Measurements from ENCODE around the gene INO80C. TPM values are rescaled to one million over a fixed set of nuclear protein-coding genes. Genes with fewer than 3 reads are reported as not detected.

Gene INO80C
- total RNA-seq, 1 experiment from 2014 or later: 51.1 TPM

DNA sequence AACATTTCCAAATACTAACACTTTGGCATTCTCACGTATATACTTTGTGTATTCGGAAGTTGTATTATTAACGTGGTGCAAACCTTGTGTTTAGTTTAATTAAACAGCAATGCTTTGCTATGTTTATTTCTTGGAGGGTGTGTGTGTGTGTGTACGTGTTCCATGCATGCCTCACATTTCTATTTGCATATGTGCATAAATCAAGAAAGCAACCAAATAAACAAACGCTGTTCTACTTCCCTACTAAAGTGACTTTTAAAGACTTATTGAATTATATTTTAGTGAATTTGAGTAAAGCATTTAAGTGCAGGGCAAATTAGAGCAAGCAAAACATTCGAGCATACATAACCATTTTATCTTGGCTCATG is 66.4 kb downstream of the INO80C start:
- peaks cover 0 to 3% of the 10 kb centered on the region in 2 experiments; a peak in 1 of 4 replicates for H3K4me1 Mint-ChIP-seq
- no peak overlapping the region for H3K4me2 ChIP-seq (ENCODE audit: insufficient read depth, insufficient read length, low read length)
- no peak for TF ChIP-seq CTCF (conservative IDR thresholded peaks at IDR 0.05)

More for the DNA sequence above, 66.4 kb downstream of the INO80C start:
- Histone ChIP-seq H2AFZ (ENCODE audit: low read length) (no peak overlapping the region), H3K18ac (ENCODE audit: insufficient read length, low read depth, low read length) (no peak overlapping the region), H4K91ac (ENCODE audit: insufficient read length, low read depth, low read length) (no peak overlapping the region), H3K79me1 (ENCODE audit: insufficient read depth, low read depth, low read length, poor library complexity, severe bottlenecking) (no peaks in the 10 kb centered on the region), H4K5ac (ENCODE audit: insufficient read length, low read depth, low read length) (no peak overlapping the region), H3K27me3 (ENCODE audit: insufficient read depth, low read length) (no peaks in the 10 kb centered on the region), H2BK12ac (ENCODE audit: insufficient read length, low read depth, low read length) (no peak overlapping the region), H3K23me2 (ENCODE audit: insufficient read length, low read depth, low read length, poor library complexity, severe bottlenecking) (no peaks in the 10 kb centered on the region), H3K4me1 (ENCODE audit: insufficient read depth, low read length) (no peaks in the 10 kb centered on the region), H4K8ac (replicated peaks; ENCODE audit: insufficient read length, low read depth, low read length) (no peak overlapping the region), H4K20me1 (ENCODE audit: control insufficient read depth, insufficient read depth, insufficient read length) (no peaks in the 10 kb centered on the region), H3K9me3 (ENCODE audit: control insufficient read depth, low read depth, low read length) (no peaks in the 10 kb centered on the region), H2AK5ac (ENCODE audit: insufficient read length, low read length) (no peak overlapping the region), H3K9ac (ENCODE audit: extremely low read depth, insufficient read length, low read length) (no peak overlapping the region), H2BK5ac (ENCODE audit: insufficient read length, low read length) (no peak overlapping the region), H2BK20ac (ENCODE audit: low read depth, low read length, poor library complexity, severe bottlenecking) (no peak overlapping the region), H3K56ac (ENCODE audit: insufficient read length, low read depth, low read length) (no peak overlapping the region), H3K14ac (ENCODE audit: insufficient read depth, low read length) (no peak overlapping the region), H2BK15ac (ENCODE audit: low read depth, low read length) (no peak overlapping the region), H2BK120ac (ENCODE audit: low read depth, low read length, poor library complexity, severe bottlenecking) (no peak overlapping the region), H3K4ac (ENCODE audit: low read depth, low read length) (no peak overlapping the region), H3K79me2 (ENCODE audit: insufficient read depth, low read length) (no peaks in the 10 kb centered on the region), H3T11ph (ENCODE audit: low read length) (no peak overlapping the region), H3K27ac (ENCODE audit: insufficient read length, low read depth, low read length) (no peak overlapping the region), H3K23ac (ENCODE audit: insufficient read length, low read depth, low read length) (no peak overlapping the region)
- no peak for DNase-seq
- Mint-ChIP-seq H3K27ac (no peak overlapping the region), H3K9me3 (no peaks in the 10 kb centered on the region), H3K36me3 (ENCODE audit: insufficient read depth in 1 of 3, low read depth in 3 of 3) (no peaks in the 10 kb centered on the region; a peak in 1 of 7 replicates), H3K27me3 (ENCODE audit: low read depth) (no peaks in the 10 kb centered on the region), H3K4me3 (no peak overlapping the region)
- no CpG with 5 or more reads among the region's 6 CpGs for WGBS (ENCODE audit: extremely low coverage, insufficient read length, low lambda C conversion rate)
